Measurements from ENCODE around the gene RNF182.
A peak's percentile ranks its signal among the peaks of the same experiment; 100 is the strongest.

RNF182 gene

GRCh38 chr6:13923527-13924145, 1.1 kb upstream of the RNF182 start:
- peaks cover 0 to 21% (median 14%) of the 10 kb centered on the region in 10 experiments; a peak in 14 of 20 replicates for H3K4me1 ChIP-seq

DNA sequence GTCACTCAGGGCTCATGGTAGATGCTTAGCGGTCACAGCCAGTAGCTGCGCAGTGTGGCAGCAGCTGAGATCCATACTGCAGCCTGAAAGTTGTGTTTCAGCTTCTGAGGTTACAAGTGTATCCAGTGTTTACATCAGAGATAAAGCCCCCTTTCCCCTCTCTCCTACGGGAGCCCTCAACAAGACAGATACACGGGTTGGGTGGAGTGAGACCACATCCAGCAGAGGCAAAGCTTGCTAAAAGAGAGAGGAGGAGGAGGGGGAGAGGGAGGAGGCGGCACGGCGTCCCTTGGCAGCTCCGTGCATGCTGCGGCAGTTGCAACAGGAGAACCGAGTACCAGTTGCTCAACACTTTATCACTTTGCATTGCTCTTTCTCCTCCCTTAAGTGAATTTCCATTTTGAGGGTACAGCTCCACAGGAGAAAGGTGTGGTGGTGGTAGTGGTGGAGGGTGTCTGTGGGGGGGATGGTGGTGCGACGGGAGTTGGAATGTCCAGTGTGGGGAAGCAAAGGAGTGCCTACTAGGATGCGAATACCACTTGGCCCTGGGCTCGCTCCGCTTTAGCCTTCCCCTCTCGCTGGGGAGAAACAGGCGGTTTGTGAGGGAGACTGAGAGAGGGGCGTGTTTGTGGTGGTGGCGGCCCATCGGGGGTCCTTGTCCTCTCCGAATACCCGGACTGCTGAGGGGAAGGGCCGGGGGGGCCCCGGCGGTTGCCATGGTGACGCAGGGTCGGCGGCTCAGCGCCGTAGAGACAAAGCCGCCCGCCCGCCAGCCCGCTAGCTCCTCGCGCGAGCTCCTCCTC, 405 bp upstream of the RNF182 start:
- peaks cover 0 to 6% (median 0%) of the 10 kb centered on the region in 11 experiments; a peak in 2 of 22 replicates for H3K9me3 ChIP-seq (replicated peaks in 1 of 11)
- H3K27me3 ChIP-seq, result peaks cover 41 to 58% (median 54%) of the 10 kb centered on the region in 11 experiments
- TF ChIP-seq Cebpa-rat (IDR thresholded peaks at IDR 0.05), result peak in 1 of 11 experiments; percentile 66; a peak in 1 of 22 replicates
- peak overlapping the region; percentile 46 to 70 (median 58) for H3K4me3 ChIP-seq
- H3K27ac ChIP-seq, result no peak overlapping the region
- H3K4me2 ChIP-seq, result peak overlapping the region; percentile 78 to 97 (median 87)
- peaks cover 0 to 16% (median 13%) of the 10 kb centered on the region in 10 experiments; a peak in 14 of 20 replicates for H3K4me1 ChIP-seq
- H4K20me1 ChIP-seq, result peaks cover 0 to 9% (median 0%) of the 10 kb centered on the region in 11 experiments; a peak in 2 of 22 replicates
- H3K9ac ChIP-seq, result peak overlapping the region in 8 of 11 experiments; percentile 31 to 71 (median 58); a peak in 12 of 22 replicates
- H3K36me3 ChIP-seq, result no peaks in the 10 kb centered on the region

More at GRCh38 chr6:13923527-13924145, 1.1 kb upstream of the RNF182 start:
- Histone ChIP-seq H3K9ac (no peak overlapping the region), H3K27ac (no peak overlapping the region), H3K36me3 (no peaks in the 10 kb centered on the region), H3K27me3 (peaks cover 41 to 58% (median 54%) of the 10 kb centered on the region in 11 experiments), H3K9me3 (replicated peaks in 1 of 11) (peaks cover 0 to 6% (median 0%) of the 10 kb centered on the region in 11 experiments; a peak in 2 of 22 replicates), H4K20me1 (peaks cover 0 to 9% (median 0%) of the 10 kb centered on the region in 11 experiments; a peak in 2 of 22 replicates), H3K4me2 (peak overlapping the region in 7 of 11 experiments; percentile 78 to 97 (median 91); a peak in 11 of 22 replicates), H3K4me3 (no peak overlapping the region)
- no peak for TF ChIP-seq Cebpa-rat (IDR thresholded peaks at IDR 0.05)

- no peak overlapping the region for H3K4me3 ChIP-seq
- no peak overlapping the region for H3K4me2 ChIP-seq
- H3K36me3 ChIP-seq, result no peaks in the 10 kb centered on the region
- H3K4me1 ChIP-seq, result peaks cover 0 to 16% (median 13%) of the 10 kb centered on the region in 10 experiments; a peak in 14 of 20 replicates
- H3K27me3 ChIP-seq, result peaks cover 41 to 58% (median 54%) of the 10 kb centered on the region in 11 experiments
- H3K27ac ChIP-seq, result no peak overlapping the region
- no peak for TF ChIP-seq Cebpa-rat (IDR thresholded peaks at IDR 0.05)
- H3K9ac ChIP-seq, result no peak overlapping the region
- peaks cover 0 to 6% (median 0%) of the 10 kb centered on the region in 11 experiments; a peak in 2 of 22 replicates for H3K9me3 ChIP-seq (replicated peaks in 1 of 11)
- peaks cover 0 to 9% (median 0%) of the 10 kb centered on the region in 11 experiments; a peak in 2 of 22 replicates for H4K20me1 ChIP-seq
Observed at GRCh38 chr6:13926378-13926777, 1.6 kb downstream of the RNF182 start.

- Histone ChIP-seq H3K9me3 (replicated peaks in 1 of 11) (peaks cover 0 to 6% (median 0%) of the 10 kb centered on the region in 11 experiments; a peak in 2 of 22 replicates), H3K27me3 (peaks cover 41 to 58% (median 54%) of the 10 kb centered on the region in 11 experiments), H3K4me3 (no peak overlapping the region), H3K36me3 (no peaks in the 10 kb centered on the region), H4K20me1 (peaks cover 0 to 9% (median 0%) of the 10 kb centered on the region in 11 experiments; a peak in 2 of 22 replicates), H3K4me1 (peaks cover 0 to 16% (median 13%) of the 10 kb centered on the region in 10 experiments; a peak in 14 of 20 replicates), H3K4me2 (no peak overlapping the region), H3K9ac (no peak overlapping the region), H3K27ac (no peak overlapping the region)
- no peak for TF ChIP-seq Cebpa-rat (IDR thresholded peaks at IDR 0.05)
Observed at GRCh38 chr6:13927203-13927602, 2.5 kb downstream of the RNF182 start.

- H3K4me2 ChIP-seq, result no peak overlapping the region
- no peak overlapping the region for H3K27ac ChIP-seq
- no peak overlapping the region for H3K9ac ChIP-seq
- TF ChIP-seq Cebpa-rat (IDR thresholded peaks at IDR 0.05), result no peak
- H4K20me1 ChIP-seq, result peaks cover 0 to 7% (median 0%) of the 10 kb centered on the region in 11 experiments; a peak in 2 of 22 replicates
- peaks cover 0 to 13% (median 12%) of the 10 kb centered on the region in 10 experiments; a peak in 14 of 20 replicates for H3K4me1 ChIP-seq
- H3K9me3 ChIP-seq (replicated peaks in 1 of 11), result peaks cover 0 to 6% (median 0%) of the 10 kb centered on the region in 11 experiments; a peak in 2 of 22 replicates
- no peaks in the 10 kb centered on the region for H3K36me3 ChIP-seq
- H3K27me3 ChIP-seq, result peaks cover 31 to 40% (median 37%) of the 10 kb centered on the region in 11 experiments
- no peak overlapping the region for H3K4me3 ChIP-seq
Observed at GRCh38 chr6:13929196-13929595, 4.4 kb downstream of the RNF182 start.

GRCh38 chr6:13931797-13932402, 7.1 kb downstream of the RNF182 start:
- H3K36me3 ChIP-seq, result no peaks in the 10 kb centered on the region
- H3K4me1 ChIP-seq, result peaks cover 0 to 10% (median 5%) of the 10 kb centered on the region in 10 experiments; a peak in 7 of 20 replicates
- no peak overlapping the region for H3K4me3 ChIP-seq
- H3K9me3 ChIP-seq (replicated peaks in 1 of 11), result peaks cover 0 to 15% (median 4%) of the 10 kb centered on the region in 11 experiments; a peak in 6 of 22 replicates
- H3K27me3 ChIP-seq, result peaks cover 4 to 13% (median 10%) of the 10 kb centered on the region in 11 experiments
- no peak for TF ChIP-seq Cebpa-rat (IDR thresholded peaks at IDR 0.05)
- H3K9ac ChIP-seq, result no peak overlapping the region
- no peaks in the 10 kb centered on the region for H4K20me1 ChIP-seq
- H3K4me2 ChIP-seq, result no peak overlapping the region
- no peak overlapping the region for H3K27ac ChIP-seq

- Histone ChIP-seq H3K4me2 (no peak overlapping the region), H3K27me3 (peaks cover 0 to 4% (median 2%) of the 10 kb centered on the region in 11 experiments; a peak in 17 of 22 replicates), H3K36me3 (no peaks in the 10 kb centered on the region), H3K9ac (no peak overlapping the region), H4K20me1 (no peaks in the 10 kb centered on the region), H3K27ac (no peak overlapping the region), H3K4me1 (peaks cover 0 to 10% (median 5%) of the 10 kb centered on the region in 10 experiments; a peak in 7 of 20 replicates), H3K4me3 (no peak overlapping the region), H3K9me3 (replicated peaks in 1 of 11) (peaks cover 0 to 15% (median 0%) of the 10 kb centered on the region in 11 experiments; a peak in 5 of 22 replicates)
- TF ChIP-seq Cebpa-rat (IDR thresholded peaks at IDR 0.05), result no peak
Observed at GRCh38 chr6:13932785-13933184, 8.0 kb downstream of the RNF182 start.

- Histone ChIP-seq H3K4me3 (no peak overlapping the region), H3K9me3 (replicated peaks in 1 of 11) (peaks cover 0 to 15% (median 0%) of the 10 kb centered on the region in 11 experiments; a peak in 6 of 22 replicates), H4K20me1 (no peaks in the 10 kb centered on the region), H3K27me3 (no peaks in the 10 kb centered on the region), H3K4me1 (peaks cover 0 to 10% (median 5%) of the 10 kb centered on the region in 10 experiments; a peak in 7 of 20 replicates), H3K27ac (no peak overlapping the region), H3K9ac (no peak overlapping the region), H3K4me2 (no peak overlapping the region), H3K36me3 (no peaks in the 10 kb centered on the region)
- TF ChIP-seq Cebpa-rat (IDR thresholded peaks at IDR 0.05), result no peak
Observed at GRCh38 chr6:13934721-13935120, 10.0 kb downstream of the RNF182 start.

Measured in BLaER1 treated with 17β-estradiol and CSF1 and Interleukin-3, amounts not matched to agents 10 nM and 100 nM (cell line).